ENCODE results near the gene UGGT1.

Gene UGGT1

GRCh38 chr2:128086244-128086643 lies 4.8 kb upstream of the UGGT1 start:
- Histone ChIP-seq H3F3A (ENCODE audit: control insufficient read depth, insufficient read depth) (peaks cover 14% of the 10 kb centered on the region), H3K36me3 (ENCODE audit: control insufficient read depth, low read length) (0 out of 2 replicates have a peak, but pooled peaks cover under 1% of the 10 kb centered on the region), H4K20me1 (ENCODE audit: control insufficient read depth, insufficient read depth, low read depth, low read length) (no peaks in the 10 kb centered on the region), H3K9me2 (replicated peaks; ENCODE audit: control insufficient read depth, low read length) (no peaks in the 10 kb centered on the region), H3K27ac (ENCODE audit: low read depth, low read length) (no peak overlapping the region), H3K79me2 (ENCODE audit: control insufficient read depth, low read length) (peaks cover 5% of the 10 kb centered on the region), H3K4me3 (ENCODE audit: low read length) (no peak overlapping the region), H3K4me1 (ENCODE audit: control insufficient read depth, low read length) (peaks cover 12% of the 10 kb centered on the region), H3K9me3 (ENCODE audit: control insufficient read depth, insufficient read depth, low read length) (peaks cover 10% of the 10 kb centered on the region), H3K4me2 (ENCODE audit: low read length) (no peak overlapping the region), H3K27me3 (ENCODE audit: control insufficient read depth, low read length) (no peaks in the 10 kb centered on the region)
- TF ChIP-seq EZH2phosphoT487 (IDR thresholded peaks at IDR 0.05; ENCODE audit: borderline replicate concordance, low read length): no peak
- peak; percentile 11 for TF ChIP-seq CTCF (IDR thresholded peaks at IDR 0.05; ENCODE audit: low read depth, low read length, poor library complexity, severe bottlenecking)

GRCh38 chr2:128090575-128090944 lies 440 bp upstream of the UGGT1 start:
- Histone ChIP-seq H3K4me1 (ENCODE audit: control insufficient read depth, low read length) (peaks cover 45% of the 10 kb centered on the region), H3K9me2 (replicated peaks; ENCODE audit: control insufficient read depth, low read length) (no peaks in the 10 kb centered on the region), H3K9me3 (ENCODE audit: control insufficient read depth, insufficient read depth, low read length) (no peaks in the 10 kb centered on the region), H3K4me3 (ENCODE audit: low read length) (peak overlapping the region; percentile 84), H3K27ac (ENCODE audit: low read depth, low read length) (peak overlapping the region; percentile 39), H3F3A (ENCODE audit: control insufficient read depth, insufficient read depth) (peaks cover 14% of the 10 kb centered on the region), H3K4me2 (ENCODE audit: low read length) (peak overlapping the region; percentile 56), H3K27me3 (ENCODE audit: control insufficient read depth, low read length) (no peaks in the 10 kb centered on the region), H3K36me3 (ENCODE audit: control insufficient read depth, low read length) (peaks cover 30% of the 10 kb centered on the region), H4K20me1 (ENCODE audit: control insufficient read depth, insufficient read depth, low read depth, low read length) (0 out of 2 replicates have a peak, but pooled peaks cover 8% of the 10 kb centered on the region), H3K79me2 (ENCODE audit: control insufficient read depth, low read length) (peaks cover 48% of the 10 kb centered on the region)
- TF ChIP-seq EZH2phosphoT487 (IDR thresholded peaks at IDR 0.05; ENCODE audit: borderline replicate concordance, low read length): no peak
- TF ChIP-seq CTCF (IDR thresholded peaks at IDR 0.05; ENCODE audit: low read depth, low read length, poor library complexity, severe bottlenecking): no peak

- Histone ChIP-seq H3K9me3 (ENCODE audit: control insufficient read depth, insufficient read depth, low read length) (no peaks in the 10 kb centered on the region), H3K27me3 (ENCODE audit: control insufficient read depth, low read length) (no peaks in the 10 kb centered on the region), H3K4me2 (ENCODE audit: low read length) (peak overlapping the region; percentile 86), H3K4me1 (ENCODE audit: control insufficient read depth, low read length) (peaks cover 45% of the 10 kb centered on the region), H3K4me3 (ENCODE audit: low read length) (peak overlapping the region; percentile 84), H3K27ac (ENCODE audit: low read depth, low read length) (peak overlapping the region; percentile 28), H3K9me2 (replicated peaks; ENCODE audit: control insufficient read depth, low read length) (no peaks in the 10 kb centered on the region), H3K36me3 (ENCODE audit: control insufficient read depth, low read length) (peaks cover 41% of the 10 kb centered on the region), H4K20me1 (ENCODE audit: control insufficient read depth, insufficient read depth, low read depth, low read length) (0 out of 2 replicates have a peak, but pooled peaks cover 8% of the 10 kb centered on the region), H3F3A (ENCODE audit: control insufficient read depth, insufficient read depth) (peaks cover 14% of the 10 kb centered on the region), H3K79me2 (ENCODE audit: control insufficient read depth, low read length) (peaks cover 59% of the 10 kb centered on the region)
- TF ChIP-seq EZH2phosphoT487 (IDR thresholded peaks at IDR 0.05; ENCODE audit: borderline replicate concordance, low read length) (no peak), CTCF (IDR thresholded peaks at IDR 0.05; ENCODE audit: low read depth, low read length, poor library complexity, severe bottlenecking) (no peak)
Observed at GRCh38 chr2:128091726-128092080, 703 bp downstream of the UGGT1 start.

Data from DOHH2 (cell line).